HG03460 (cell line): ENCODE results near the gene CAD.

ENCODE experiments used
- ATAC-seq: cut with Tn5 transposase; IDR thresholded peaks from one replicate; pipeline ENCODE4 v1.9.1; 2021; ENCODE audit not compliant: unreplicated experiment

Gene CAD

GRCh38 chr2:27275211-27276150, 58.3 kb downstream of the CAD start, which contains the start of gene DNAJC5G:
TSS of gene DNAJC5G (plus strand) at chr2:27275433. CDS start at chr2:27276729, 1,296 bp downstream.
- ATAC-seq: no peak

GRCh38 chr2:27278010-27278409, 60.8 kb downstream of the CAD start:
- ATAC-seq: no peak

GRCh38 chr2:27280826-27281225, 63.7 kb downstream of the CAD start:
- ATAC-seq: no peak

- ATAC-seq: no peak
Measured at GRCh38 chr2:27281442-27281841, 64.3 kb downstream of the CAD start.

GRCh38 chr2:27281855-27282559, 64.8 kb downstream of the CAD start, which contains the start of gene TRIM54:
TSS of gene TRIM54 (plus strand) at chr2:27282429. CDS start at chr2:27282732, 303 bp downstream.
- ATAC-seq: no peak

- ATAC-seq: no peak
Measured at GRCh38 chr2:27282892-27283291, 65.7 kb downstream of the CAD start.

GRCh38 chr2:27284996-27285395, 67.8 kb downstream of the CAD start:
- ATAC-seq: no peak

- ATAC-seq: no peak
Measured at GRCh38 chr2:27285481-27285880, 68.3 kb downstream of the CAD start.

- no peak for ATAC-seq
Measured at GRCh38 chr2:27288610-27289009, 71.4 kb downstream of the CAD start.

GRCh38 chr2:27290549-27290948, 73.4 kb downstream of the CAD start:
- no peak for ATAC-seq

GRCh38 chr2:27291865-27292264, 74.7 kb downstream of the CAD start:
- ATAC-seq: no peak
